NB4 (cell line): ENCODE measurements around the gene PNPLA5.

ENCODE experiments used
- MYC ChIP-seq: IDR thresholded peaks from 2 replicates; pipeline ENCODE4 v1.6.1; 2011; ENCODE audit warnings: low read depth, low read length
- POLR2A ChIP-seq: IDR thresholded peaks from 2 replicates; pipeline ENCODE4 v1.6.1; 2011; ENCODE audit warnings: mild to moderate bottlenecking; ENCODE audit not compliant: insufficient read length; ENCODE audit errors: extremely low read depth
- TF ChIP-seq, protein P1 (sequence below): IDR thresholded peaks from one replicate; pipeline ENCODE4 v1.5.1; 2012; ENCODE audit warnings: low read depth, low read length
- TF ChIP-seq, protein P2 (sequence below): IDR thresholded peaks from 2 replicates; pipeline ENCODE4 v1.6.1; 2011; ENCODE audit warnings: low read depth, low read length

DNA sequence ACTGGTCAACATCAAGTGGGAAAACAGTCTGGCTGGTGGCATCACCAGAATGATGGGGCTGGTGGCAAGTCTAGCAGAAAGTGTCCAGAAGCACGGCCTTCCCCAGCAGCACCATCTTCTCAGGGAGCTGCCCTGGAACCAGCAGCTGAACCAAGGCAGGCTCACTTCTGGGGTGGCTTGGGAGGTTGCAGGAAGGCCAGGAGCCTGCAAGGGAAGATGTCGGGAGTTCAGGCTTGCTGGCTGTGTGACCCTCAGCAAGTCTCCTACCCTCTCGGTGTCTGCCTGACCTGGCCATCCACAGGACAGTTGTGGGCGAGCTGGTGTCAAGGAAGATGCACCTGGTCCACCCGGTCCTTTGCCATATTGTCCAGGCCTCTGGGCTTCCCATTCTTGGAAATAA is 2.3 kb upstream of the PNPLA5 start:
- TF ChIP-seq, protein P1, sequence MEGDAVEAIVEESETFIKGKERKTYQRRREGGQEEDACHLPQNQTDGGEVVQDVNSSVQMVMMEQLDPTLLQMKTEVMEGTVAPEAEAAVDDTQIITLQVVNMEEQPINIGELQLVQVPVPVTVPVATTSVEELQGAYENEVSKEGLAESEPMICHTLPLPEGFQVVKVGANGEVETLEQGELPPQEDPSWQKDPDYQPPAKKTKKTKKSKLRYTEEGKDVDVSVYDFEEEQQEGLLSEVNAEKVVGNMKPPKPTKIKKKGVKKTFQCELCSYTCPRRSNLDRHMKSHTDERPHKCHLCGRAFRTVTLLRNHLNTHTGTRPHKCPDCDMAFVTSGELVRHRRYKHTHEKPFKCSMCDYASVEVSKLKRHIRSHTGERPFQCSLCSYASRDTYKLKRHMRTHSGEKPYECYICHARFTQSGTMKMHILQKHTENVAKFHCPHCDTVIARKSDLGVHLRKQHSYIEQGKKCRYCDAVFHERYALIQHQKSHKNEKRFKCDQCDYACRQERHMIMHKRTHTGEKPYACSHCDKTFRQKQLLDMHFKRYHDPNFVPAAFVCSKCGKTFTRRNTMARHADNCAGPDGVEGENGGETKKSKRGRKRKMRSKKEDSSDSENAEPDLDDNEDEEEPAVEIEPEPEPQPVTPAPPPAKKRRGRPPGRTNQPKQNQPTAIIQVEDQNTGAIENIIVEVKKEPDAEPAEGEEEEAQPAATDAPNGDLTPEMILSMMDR = no peak
- TF ChIP-seq MYC (no peak), POLR2A (no peak)
- TF ChIP-seq, protein P2, sequence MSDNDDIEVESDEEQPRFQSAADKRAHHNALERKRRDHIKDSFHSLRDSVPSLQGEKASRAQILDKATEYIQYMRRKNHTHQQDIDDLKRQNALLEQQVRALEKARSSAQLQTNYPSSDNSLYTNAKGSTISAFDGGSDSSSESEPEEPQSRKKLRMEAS = no peak
